HepG2 (cell line): Measurements from ENCODE around the gene SLC16A3. TPM values are rescaled to one million over a fixed set of nuclear protein-coding genes. Genes with fewer than 3 reads are reported as not detected.

Experiments used
- ARNT ChIP-seq: fragments of 450-650 bp; IDR thresholded peaks from 2 replicates; pipeline ENCODE4 v1.6.1; 2017
- CENPT ChIP-seq: sonication (generic); formaldehyde crosslinking; IDR thresholded peaks from 2 replicates; pipeline ENCODE4 v1.8.0; 2022; ENCODE audit warnings: low read depth, mild to moderate bottlenecking, moderate library complexity, missing genetic modification reagents
- EP300 ChIP-seq, 3 experiments: sonication (generic) in 1 of 3; formaldehyde crosslinking in 1 of 3; IDR thresholded peaks; 2 replicates each; pipeline versions ENCODE4 v1.5.1 to v1.6.1; 2011 to 2020; ENCODE audit warnings: low read depth in 2 of 3, low read length in 2 of 3, borderline replicate concordance in 1 of 3, improper control_type of control experiment in 1 of 3, mild to moderate bottlenecking in 1 of 3, missing genetic modification reagents in 1 of 3, moderate library complexity in 1 of 3
- GTF2F1 ChIP-seq: fragments of 150-350 bp; IDR thresholded peaks from 2 replicates; pipeline ENCODE4 v1.6.1; 2014; ENCODE audit warnings: low read length
- HMG20A ChIP-seq: IDR thresholded peaks from 2 replicates; pipeline ENCODE4 v1.6.1; 2016; ENCODE audit warnings: borderline replicate concordance
- MTA1 ChIP-seq: sonication (generic); formaldehyde crosslinking; IDR thresholded peaks from 2 replicates; pipeline ENCODE4 v1.4.0; 2020; ENCODE audit warnings: missing genetic modification reagents, mild to moderate bottlenecking, borderline replicate concordance
- NKX3-1 ChIP-seq: sonication (generic); formaldehyde crosslinking; IDR thresholded peaks from 2 replicates; pipeline ENCODE4 v1.5.0; 2020; ENCODE audit warnings: missing genetic modification reagents
- PAF1 ChIP-seq: IDR thresholded peaks from 2 replicates; pipeline ENCODE4 v1.6.1; 2016; ENCODE audit warnings: missing genetic modification reagents, missing compliant biosample characterization
- PRMT3 ChIP-seq: sonication (generic); formaldehyde crosslinking; IDR thresholded peaks from 2 replicates; pipeline ENCODE4 v1.8.1; 2022; ENCODE audit warnings: low read depth, mild to moderate bottlenecking, moderate library complexity, missing genetic modification reagents, borderline replicate concordance
- SOX5 ChIP-seq: IDR thresholded peaks from 2 replicates; pipeline ENCODE4 v1.6.1; 2016; ENCODE audit warnings: borderline replicate concordance
- SOX6 ChIP-seq, 2 experiments: fragments of 450-650 bp in 1 of 2; sonication (generic) in 1 of 2; formaldehyde crosslinking in 1 of 2; IDR thresholded peaks; 2 replicates each; pipeline versions ENCODE4 v1.4.0 to v1.6.1; 2017 to 2020; ENCODE audit warnings: antibody characterized with exemption in 1 of 2, mild to moderate bottlenecking in 1 of 2, missing genetic modification reagents in 1 of 2
- SRSF1 ChIP-seq: fragments of 200-400 bp; formaldehyde crosslinking; optimal IDR thresholded peaks from 2 replicates; pipeline ENCODE3; 2017; ENCODE audit warnings: mild to moderate bottlenecking, low read depth, low read length, moderate library complexity
- ZFP82 ChIP-seq: sonication (generic); formaldehyde crosslinking; IDR thresholded peaks from 2 replicates; pipeline ENCODE4 v1.5.1; 2020; ENCODE audit warnings: mild to moderate bottlenecking, missing genetic modification reagents, borderline replicate concordance
- ZNF549 ChIP-seq: sonication (generic); formaldehyde crosslinking; IDR thresholded peaks from 2 replicates; pipeline ENCODE4 v1.5.0; 2020; ENCODE audit warnings: missing genetic modification reagents
- polyA plus RNA-seq, 8 experiments: library from polyadenylated mRNA; depleted of rRNA in 3 of 8; stranded (reverse) in 7 of 8; unstranded in 1 of 8; fragments of >200 nt; fragmentation: Illumina TruSeq in 4 of 8; extraction: Trizol in 4 of 8; gene quantifications; 2 replicates each; pipeline versions ENCODE4 v1.2.1 to v1.2.3, GENCODE V29; 2011 to 2016; ENCODE audit warnings: low read depth in 4 of 8, missing spikeins in 1 of 8, mixed read lengths in 1 of 8; ENCODE audit not compliant: insufficient read depth in 1 of 8
- total RNA-seq, 5 experiments: library from RNA; depleted of rRNA; stranded (reverse); fragments of >200 nt; fragmentation: Illumina TruSeq; extraction: Trizol; gene quantifications; 2 replicates each; pipeline ENCODE4 v1.2.3, GENCODE V29; 2016; ENCODE audit warnings: low read depth in 1 of 5
- TF ChIP-seq, protein P1 (sequence below): sonication (generic); formaldehyde crosslinking; IDR thresholded peaks from 2 replicates; pipeline ENCODE4 v1.4.0; 2020; ENCODE audit warnings: missing genetic modification reagents
- TF ChIP-seq, protein P2 (sequence below): sonication (generic); formaldehyde crosslinking; conservative IDR thresholded peaks from 2 replicates; pipeline ENCODE4 v1.4.0; 2020; ENCODE audit warnings: missing genetic modification reagents
- TF ChIP-seq, protein P3 (sequence below), 2 experiments: sonication (generic) in 1 of 2; formaldehyde crosslinking in 1 of 2; IDR thresholded peaks; 2 replicates each; pipeline versions ENCODE4 v1.6.1 to v1.9.0; 2014 to 2022; ENCODE audit warnings: antibody characterized with exemption in 1 of 2, borderline replicate concordance in 1 of 2, inconsistent platforms in 1 of 2, low read depth in 1 of 2, missing genetic modification reagents in 1 of 2
- TF ChIP-seq, protein P4 (sequence below): sonication (generic); formaldehyde crosslinking; IDR thresholded peaks from 2 replicates; pipeline ENCODE4 v1.8.0; 2022; ENCODE audit warnings: low read depth, missing genetic modification reagents

Gene SLC16A3
- total and polyA plus RNA-seq, 2 of the 13 experiments (the other 11 are each of a cell fraction or from before 2014, with no cell fraction given), result 242 to 349 TPM

DNA sequence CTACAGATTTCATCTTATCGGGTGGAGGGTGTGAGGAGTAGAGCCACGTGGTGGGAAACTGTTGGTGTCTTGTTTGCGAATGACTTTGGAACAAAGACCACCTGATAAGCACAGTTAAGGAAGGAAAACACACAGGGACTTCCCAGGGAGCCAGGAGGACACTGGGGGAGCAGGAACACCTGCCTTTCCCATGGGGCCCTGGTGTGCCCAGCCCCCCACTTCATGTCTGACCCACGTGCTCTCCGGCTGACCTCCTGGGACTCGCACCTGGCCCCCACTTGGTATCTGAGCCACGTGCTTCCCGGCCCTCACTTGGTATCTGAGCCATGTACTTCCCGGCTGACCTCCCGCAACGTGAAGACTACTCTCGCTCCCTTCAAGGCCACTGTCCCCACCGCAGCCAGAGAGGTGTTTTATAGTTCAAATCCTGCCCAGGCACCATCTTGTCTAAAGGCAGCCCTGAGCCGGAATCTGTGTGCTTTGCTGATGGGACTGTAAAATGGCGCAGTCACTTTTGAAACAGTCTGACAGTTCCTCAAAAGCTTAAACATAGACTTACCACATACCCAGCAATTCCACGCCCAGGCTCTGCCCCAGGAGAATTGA lies 50.0 kb downstream of the SLC16A3 start (continued):
- TF ChIP-seq, protein P1, sequence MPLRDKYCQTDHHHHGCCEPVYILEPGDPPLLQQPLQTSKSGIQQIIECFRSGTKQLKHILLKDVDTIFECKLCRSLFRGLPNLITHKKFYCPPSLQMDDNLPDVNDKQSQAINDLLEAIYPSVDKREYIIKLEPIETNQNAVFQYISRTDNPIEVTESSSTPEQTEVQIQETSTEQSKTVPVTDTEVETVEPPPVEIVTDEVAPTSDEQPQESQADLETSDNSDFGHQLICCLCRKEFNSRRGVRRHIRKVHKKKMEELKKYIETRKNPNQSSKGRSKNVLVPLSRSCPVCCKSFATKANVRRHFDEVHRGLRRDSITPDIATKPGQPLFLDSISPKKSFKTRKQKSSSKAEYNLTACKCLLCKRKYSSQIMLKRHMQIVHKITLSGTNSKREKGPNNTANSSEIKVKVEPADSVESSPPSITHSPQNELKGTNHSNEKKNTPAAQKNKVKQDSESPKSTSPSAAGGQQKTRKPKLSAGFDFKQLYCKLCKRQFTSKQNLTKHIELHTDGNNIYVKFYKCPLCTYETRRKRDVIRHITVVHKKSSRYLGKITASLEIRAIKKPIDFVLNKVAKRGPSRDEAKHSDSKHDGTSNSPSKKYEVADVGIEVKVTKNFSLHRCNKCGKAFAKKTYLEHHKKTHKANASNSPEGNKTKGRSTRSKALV (CRISPR knock-in tag), result no peak
- no peak for TF ChIP-seq ARNT
- TF ChIP-seq MTA1 (CRISPR knock-in tag), result peak; percentile 70; the same call in 1 of the 2 replicates
- no peak for TF ChIP-seq NKX3-1 (CRISPR knock-in tag)
- TF ChIP-seq ZNF549 (CRISPR knock-in tag), result no peak
- no peak for TF ChIP-seq PAF1 (CRISPR knock-in tag)
- no peak for TF ChIP-seq SOX6 (IDR thresholded peaks at IDR 0.05)
- TF ChIP-seq SOX6 (CRISPR knock-in tag; IDR thresholded peaks at IDR 0.05), result peak; percentile 45; the same call in 1 of the 2 replicates
- TF ChIP-seq SRSF1, result no peak
- TF ChIP-seq, protein P2, sequence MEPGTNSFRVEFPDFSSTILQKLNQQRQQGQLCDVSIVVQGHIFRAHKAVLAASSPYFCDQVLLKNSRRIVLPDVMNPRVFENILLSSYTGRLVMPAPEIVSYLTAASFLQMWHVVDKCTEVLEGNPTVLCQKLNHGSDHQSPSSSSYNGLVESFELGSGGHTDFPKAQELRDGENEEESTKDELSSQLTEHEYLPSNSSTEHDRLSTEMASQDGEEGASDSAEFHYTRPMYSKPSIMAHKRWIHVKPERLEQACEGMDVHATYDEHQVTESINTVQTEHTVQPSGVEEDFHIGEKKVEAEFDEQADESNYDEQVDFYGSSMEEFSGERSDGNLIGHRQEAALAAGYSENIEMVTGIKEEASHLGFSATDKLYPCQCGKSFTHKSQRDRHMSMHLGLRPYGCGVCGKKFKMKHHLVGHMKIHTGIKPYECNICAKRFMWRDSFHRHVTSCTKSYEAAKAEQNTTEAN (CRISPR knock-in tag), result no peak
- TF ChIP-seq, protein P3, sequence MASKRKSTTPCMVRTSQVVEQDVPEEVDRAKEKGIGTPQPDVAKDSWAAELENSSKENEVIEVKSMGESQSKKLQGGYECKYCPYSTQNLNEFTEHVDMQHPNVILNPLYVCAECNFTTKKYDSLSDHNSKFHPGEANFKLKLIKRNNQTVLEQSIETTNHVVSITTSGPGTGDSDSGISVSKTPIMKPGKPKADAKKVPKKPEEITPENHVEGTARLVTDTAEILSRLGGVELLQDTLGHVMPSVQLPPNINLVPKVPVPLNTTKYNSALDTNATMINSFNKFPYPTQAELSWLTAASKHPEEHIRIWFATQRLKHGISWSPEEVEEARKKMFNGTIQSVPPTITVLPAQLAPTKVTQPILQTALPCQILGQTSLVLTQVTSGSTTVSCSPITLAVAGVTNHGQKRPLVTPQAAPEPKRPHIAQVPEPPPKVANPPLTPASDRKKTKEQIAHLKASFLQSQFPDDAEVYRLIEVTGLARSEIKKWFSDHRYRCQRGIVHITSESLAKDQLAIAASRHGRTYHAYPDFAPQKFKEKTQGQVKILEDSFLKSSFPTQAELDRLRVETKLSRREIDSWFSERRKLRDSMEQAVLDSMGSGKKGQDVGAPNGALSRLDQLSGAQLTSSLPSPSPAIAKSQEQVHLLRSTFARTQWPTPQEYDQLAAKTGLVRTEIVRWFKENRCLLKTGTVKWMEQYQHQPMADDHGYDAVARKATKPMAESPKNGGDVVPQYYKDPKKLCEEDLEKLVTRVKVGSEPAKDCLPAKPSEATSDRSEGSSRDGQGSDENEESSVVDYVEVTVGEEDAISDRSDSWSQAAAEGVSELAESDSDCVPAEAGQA (IDR thresholded peaks at IDR 0.05; ENCODE audit: low read depth), result no peak
- TF ChIP-seq, protein P3 (CRISPR knock-in tag; IDR thresholded peaks at IDR 0.05; ENCODE audit: borderline replicate concordance), result no peak
- TF ChIP-seq, protein P4, sequence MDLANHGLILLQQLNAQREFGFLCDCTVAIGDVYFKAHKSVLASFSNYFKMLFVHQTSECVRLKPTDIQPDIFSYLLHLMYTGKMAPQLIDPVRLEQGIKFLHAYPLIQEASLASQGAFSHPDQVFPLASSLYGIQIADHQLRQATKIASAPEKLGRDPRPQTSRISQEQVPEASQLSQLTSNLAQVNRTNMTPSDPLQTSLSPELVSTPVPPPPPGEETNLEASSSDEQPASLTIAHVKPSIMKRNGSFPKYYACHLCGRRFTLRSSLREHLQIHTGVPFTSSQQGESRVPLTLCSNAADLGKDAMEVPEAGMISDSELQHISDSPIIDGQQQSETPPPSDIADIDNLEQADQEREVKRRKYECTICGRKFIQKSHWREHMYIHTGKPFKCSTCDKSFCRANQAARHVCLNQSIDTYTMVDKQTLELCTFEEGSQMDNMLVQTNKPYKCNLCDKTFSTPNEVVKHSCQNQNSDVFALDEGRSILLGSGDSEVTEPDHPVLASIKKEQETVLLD (CRISPR knock-in tag), result no peak
- TF ChIP-seq GTF2F1, result no peak
- TF ChIP-seq ZFP82 (CRISPR knock-in tag), result no peak
- TF ChIP-seq SOX5 (CRISPR knock-in tag), result no peak
- no peak for TF ChIP-seq PRMT3 (CRISPR knock-in tag)
- no peak for TF ChIP-seq HMG20A
- no peak for TF ChIP-seq CENPT
- peak in 1 of 2 experiments; percentile 7; a peak in 1 of 4 replicates for TF ChIP-seq EP300 (IDR thresholded peaks at IDR 0.05; ENCODE audit: low read depth in 2 of 2, low read length in 2 of 2)
- no peak for TF ChIP-seq EP300 (CRISPR knock-in tag; IDR thresholded peaks at IDR 0.05; ENCODE audit: borderline replicate concordance)
